UCSD-AML1 (cell line): ENCODE results near the gene SPTBN1.

Source experiments
- DNase-seq: peaks from one replicate; lab custom pipeline; 2025; ENCODE audit not compliant: unreplicated experiment; lab: John Stamatoyannopoulos, UW

The SPTBN1 gene

GRCh38 chr2:54549917-54550518 lies 93.9 kb downstream of the SPTBN1 start:
- no peak for DNase-seq

- no peak for DNase-seq
Observed at GRCh38 chr2:54550547-54550946, 94.4 kb downstream of the SPTBN1 start.

GRCh38 chr2:54551123-54551756 lies 95.1 kb downstream of the SPTBN1 start:
- no peak for DNase-seq

- no peak for DNase-seq
Observed at GRCh38 chr2:54553075-54553474, 96.9 kb downstream of the SPTBN1 start.

GRCh38 chr2:54553775-54554174 lies 97.6 kb downstream of the SPTBN1 start:
- no peak for DNase-seq

GRCh38 chr2:54555318-54555837 lies 99.3 kb downstream of the SPTBN1 start:
- DNase-seq = no peak

- no peak for DNase-seq
Observed at GRCh38 chr2:54556621-54557121, 100.5 kb downstream of the SPTBN1 start.

GRCh38 chr2:54557211-54557600 lies 101.1 kb downstream of the SPTBN1 start:
- DNase-seq = no peak

GRCh38 chr2:54557601-54558187 lies 101.6 kb downstream of the SPTBN1 start:
- DNase-seq = peak; percentile 59

GRCh38 chr2:54558188-54559005 lies 102.3 kb downstream of the SPTBN1 start:
- peak; percentile 58 for DNase-seq

GRCh38 chr2:54559006-54559445 lies 102.9 kb downstream of the SPTBN1 start:
- no peak for DNase-seq

- DNase-seq = peak; percentile 58
Observed at GRCh38 chr2:54559593-54560145, 103.5 kb downstream of the SPTBN1 start.

GRCh38 chr2:54560146-54560881 lies 104.2 kb downstream of the SPTBN1 start:
- DNase-seq = peak; percentile 58

GRCh38 chr2:54561010-54561409 lies 104.9 kb downstream of the SPTBN1 start:
- no peak for DNase-seq

- no peak for DNase-seq
Observed at GRCh38 chr2:54564439-54564838, 108.3 kb downstream of the SPTBN1 start.

GRCh38 chr2:54565551-54565950 lies 109.4 kb downstream of the SPTBN1 start:
- no peak for DNase-seq

GRCh38 chr2:54566896-54567295 lies 110.8 kb downstream of the SPTBN1 start:
- no peak for DNase-seq

GRCh38 chr2:54568876-54569321 lies 112.8 kb downstream of the SPTBN1 start:
- no peak for DNase-seq

GRCh38 chr2:54569745-54570301 lies 113.7 kb downstream of the SPTBN1 start:
- no peak for DNase-seq

GRCh38 chr2:54570321-54570855 lies 114.3 kb downstream of the SPTBN1 start:
- DNase-seq = no peak
